Measurements from ENCODE around the gene OVCH1.

DNA sequence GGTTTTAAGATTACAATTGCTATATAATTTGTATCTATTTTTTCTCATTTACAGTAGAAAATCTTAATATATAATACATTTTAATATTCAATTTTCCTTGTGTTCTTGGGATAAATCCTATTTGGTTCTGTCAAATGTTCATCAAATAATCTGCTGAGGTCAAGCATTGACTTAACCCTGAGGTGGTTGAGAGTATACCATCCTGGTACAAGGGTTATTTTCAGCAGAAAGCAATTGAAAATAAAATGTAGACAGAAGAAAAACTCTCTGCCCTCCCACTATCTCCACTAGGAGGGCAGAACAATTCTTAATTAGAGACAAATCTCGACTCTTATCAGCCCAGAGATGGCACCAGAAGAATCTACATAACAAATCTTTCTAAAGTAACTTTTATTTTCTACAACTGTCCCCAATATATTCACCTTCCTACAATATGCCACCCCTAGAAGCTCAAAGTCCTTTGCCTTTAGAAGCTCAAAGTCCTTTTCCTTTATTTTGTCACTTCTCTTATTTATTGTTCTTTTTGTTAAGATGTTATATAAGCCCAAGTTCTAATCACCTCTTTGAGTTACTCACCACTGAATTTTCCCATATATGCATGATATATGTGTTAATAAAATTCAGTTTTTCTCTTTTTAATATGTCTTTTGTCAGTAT lies 58.6 kb downstream of the OVCH1 start:
- TF ChIP-seq, protein P1, sequence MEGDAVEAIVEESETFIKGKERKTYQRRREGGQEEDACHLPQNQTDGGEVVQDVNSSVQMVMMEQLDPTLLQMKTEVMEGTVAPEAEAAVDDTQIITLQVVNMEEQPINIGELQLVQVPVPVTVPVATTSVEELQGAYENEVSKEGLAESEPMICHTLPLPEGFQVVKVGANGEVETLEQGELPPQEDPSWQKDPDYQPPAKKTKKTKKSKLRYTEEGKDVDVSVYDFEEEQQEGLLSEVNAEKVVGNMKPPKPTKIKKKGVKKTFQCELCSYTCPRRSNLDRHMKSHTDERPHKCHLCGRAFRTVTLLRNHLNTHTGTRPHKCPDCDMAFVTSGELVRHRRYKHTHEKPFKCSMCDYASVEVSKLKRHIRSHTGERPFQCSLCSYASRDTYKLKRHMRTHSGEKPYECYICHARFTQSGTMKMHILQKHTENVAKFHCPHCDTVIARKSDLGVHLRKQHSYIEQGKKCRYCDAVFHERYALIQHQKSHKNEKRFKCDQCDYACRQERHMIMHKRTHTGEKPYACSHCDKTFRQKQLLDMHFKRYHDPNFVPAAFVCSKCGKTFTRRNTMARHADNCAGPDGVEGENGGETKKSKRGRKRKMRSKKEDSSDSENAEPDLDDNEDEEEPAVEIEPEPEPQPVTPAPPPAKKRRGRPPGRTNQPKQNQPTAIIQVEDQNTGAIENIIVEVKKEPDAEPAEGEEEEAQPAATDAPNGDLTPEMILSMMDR (IDR thresholded peaks at IDR 0.05) = no peak
- no peak for TF ChIP-seq EZH2phosphoT487 (IDR thresholded peaks at IDR 0.05)
- TF ChIP-seq EZH2 (IDR thresholded peaks at IDR 0.05) = no peak
